ENCODE measurements around the gene FOCAD.

- TF ChIP-seq EZH2phosphoT487 (IDR thresholded peaks at IDR 0.05; ENCODE audit: borderline replicate concordance, low read depth, low read length) (no peak), CTCF (conservative IDR thresholded peaks at IDR 0.05; ENCODE audit: low read length) (no peak)
Measured at GRCh38 chr9:20972684-20973083, 288.6 kb downstream of the FOCAD start.
